ENCODE data around the gene SRRT. TPM values are rescaled to one million over a fixed set of nuclear protein-coding genes. Genes with fewer than 3 reads are reported as not detected.
A peak's percentile ranks its signal among the peaks of the same experiment; 100 is the strongest.

The SRRT gene
- total RNA-seq, 2 donors from 2014 or later: 114 to 204 TPM

DNA sequence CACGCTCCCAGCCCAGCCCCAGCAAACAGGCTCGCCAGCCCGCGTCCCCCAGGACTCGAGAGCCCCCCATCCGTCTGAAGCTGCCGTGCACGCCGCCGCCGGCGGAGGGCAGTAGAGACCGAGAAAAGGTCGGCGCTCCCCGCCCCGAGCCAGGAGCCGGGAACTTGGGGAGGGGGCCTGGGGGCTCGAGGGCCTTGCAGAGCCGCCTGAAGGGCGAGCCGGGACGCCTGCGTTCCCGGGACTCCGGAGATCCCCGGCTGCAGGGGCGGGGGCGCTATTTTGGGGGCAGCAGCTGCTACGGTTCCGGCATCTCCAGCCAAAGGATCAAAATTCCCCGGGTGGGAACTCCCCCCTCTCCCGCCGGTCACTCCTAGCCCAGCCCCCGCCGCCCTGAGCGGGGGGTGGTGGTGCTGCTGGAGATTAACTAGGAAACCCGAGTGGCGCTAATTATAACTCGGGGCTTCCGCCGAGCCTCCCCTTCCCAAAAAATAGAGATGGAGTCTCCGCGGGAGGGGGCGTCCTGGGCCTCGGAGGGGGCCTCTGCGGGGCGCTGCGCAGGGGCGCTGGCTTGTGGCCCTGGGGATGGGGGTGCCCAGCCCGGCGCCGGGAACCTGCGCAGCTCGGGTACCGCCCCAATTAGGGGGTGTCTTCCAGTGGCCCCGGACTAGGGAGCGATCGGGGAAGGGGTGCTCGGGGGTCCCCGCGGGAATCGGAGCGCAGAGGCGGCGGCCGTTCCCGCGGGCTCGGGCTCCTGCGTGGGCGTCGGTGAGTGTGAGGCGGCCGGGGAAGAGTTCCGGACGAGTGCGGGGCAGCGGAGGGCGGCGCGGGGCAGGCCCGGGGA is 20.2 kb downstream of the SRRT start:
- Histone ChIP-seq H3K27ac (no peak overlapping the region), H3K27me3 (peaks cover 21% of the 10 kb centered on the region), H3K9ac (ENCODE audit: low read depth in 2 of 2, low read length in 2 of 2) (peak overlapping the region; percentile 61 to 66), H3K4me1 (peaks cover 22% of the 10 kb centered on the region), H3K4me3 (peak overlapping the region; percentile 44), H3K36me3 (no peaks in the 10 kb centered on the region), H3K9me3 (no peaks in the 10 kb centered on the region)
- DNase-seq: peak; percentile 69
- TF ChIP-seq, protein P1, sequence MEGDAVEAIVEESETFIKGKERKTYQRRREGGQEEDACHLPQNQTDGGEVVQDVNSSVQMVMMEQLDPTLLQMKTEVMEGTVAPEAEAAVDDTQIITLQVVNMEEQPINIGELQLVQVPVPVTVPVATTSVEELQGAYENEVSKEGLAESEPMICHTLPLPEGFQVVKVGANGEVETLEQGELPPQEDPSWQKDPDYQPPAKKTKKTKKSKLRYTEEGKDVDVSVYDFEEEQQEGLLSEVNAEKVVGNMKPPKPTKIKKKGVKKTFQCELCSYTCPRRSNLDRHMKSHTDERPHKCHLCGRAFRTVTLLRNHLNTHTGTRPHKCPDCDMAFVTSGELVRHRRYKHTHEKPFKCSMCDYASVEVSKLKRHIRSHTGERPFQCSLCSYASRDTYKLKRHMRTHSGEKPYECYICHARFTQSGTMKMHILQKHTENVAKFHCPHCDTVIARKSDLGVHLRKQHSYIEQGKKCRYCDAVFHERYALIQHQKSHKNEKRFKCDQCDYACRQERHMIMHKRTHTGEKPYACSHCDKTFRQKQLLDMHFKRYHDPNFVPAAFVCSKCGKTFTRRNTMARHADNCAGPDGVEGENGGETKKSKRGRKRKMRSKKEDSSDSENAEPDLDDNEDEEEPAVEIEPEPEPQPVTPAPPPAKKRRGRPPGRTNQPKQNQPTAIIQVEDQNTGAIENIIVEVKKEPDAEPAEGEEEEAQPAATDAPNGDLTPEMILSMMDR (IDR thresholded peaks at IDR 0.05): peak; percentile 80
- intact Hi-C loops (cut with DNase I): loop anchor here (5.0 kb wide), 2 partner anchors 167 to 182 kb away; no protein-coding TSS in a partner anchor

DNA sequence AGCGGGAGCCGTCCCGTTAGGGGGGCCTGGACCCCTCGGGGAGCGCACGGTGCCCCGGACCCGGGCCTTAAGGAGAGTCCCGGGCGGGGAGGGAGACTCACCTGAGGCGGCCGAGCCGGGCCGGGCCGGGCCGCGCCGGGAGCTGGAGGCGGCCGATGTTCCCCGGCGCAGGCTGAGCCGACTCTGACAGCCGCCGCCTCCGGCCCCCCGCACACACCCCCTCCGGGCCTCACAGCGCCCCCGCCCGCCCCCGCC is 20.7 kb downstream of the SRRT start, which contains the start of gene ACHE:
Gene ACHE, minus strand, starts transcription at position 188 of the 255 bp plus-strand sequence. CDS start 1,656 bp downstream, outside the sequence.
- intact Hi-C loops (cut with DNase I): loop anchor here (5.0 kb wide), 1 partner anchor 182 kb away; no protein-coding TSS in a partner anchor
- peaks cover 20% of the 10 kb centered on the region for H3K4me1 ChIP-seq
- H3K27me3 ChIP-seq: peaks cover 21% of the 10 kb centered on the region
- H3K9ac ChIP-seq (ENCODE audit: low read depth in 2 of 2, low read length in 2 of 2): peak within 1 kb of the TSS; percentile 61 to 66
- no peak for DNase-seq
- no peak within 1 kb of the TSS for H3K27ac ChIP-seq
- TF ChIP-seq, protein P1 (IDR thresholded peaks at IDR 0.05): no peak
- H3K4me3 ChIP-seq: peak within 1 kb of the TSS; percentile 44
- no peaks in the 10 kb centered on the region for H3K9me3 ChIP-seq
- no peaks in the 10 kb centered on the region for H3K36me3 ChIP-seq

DNA sequence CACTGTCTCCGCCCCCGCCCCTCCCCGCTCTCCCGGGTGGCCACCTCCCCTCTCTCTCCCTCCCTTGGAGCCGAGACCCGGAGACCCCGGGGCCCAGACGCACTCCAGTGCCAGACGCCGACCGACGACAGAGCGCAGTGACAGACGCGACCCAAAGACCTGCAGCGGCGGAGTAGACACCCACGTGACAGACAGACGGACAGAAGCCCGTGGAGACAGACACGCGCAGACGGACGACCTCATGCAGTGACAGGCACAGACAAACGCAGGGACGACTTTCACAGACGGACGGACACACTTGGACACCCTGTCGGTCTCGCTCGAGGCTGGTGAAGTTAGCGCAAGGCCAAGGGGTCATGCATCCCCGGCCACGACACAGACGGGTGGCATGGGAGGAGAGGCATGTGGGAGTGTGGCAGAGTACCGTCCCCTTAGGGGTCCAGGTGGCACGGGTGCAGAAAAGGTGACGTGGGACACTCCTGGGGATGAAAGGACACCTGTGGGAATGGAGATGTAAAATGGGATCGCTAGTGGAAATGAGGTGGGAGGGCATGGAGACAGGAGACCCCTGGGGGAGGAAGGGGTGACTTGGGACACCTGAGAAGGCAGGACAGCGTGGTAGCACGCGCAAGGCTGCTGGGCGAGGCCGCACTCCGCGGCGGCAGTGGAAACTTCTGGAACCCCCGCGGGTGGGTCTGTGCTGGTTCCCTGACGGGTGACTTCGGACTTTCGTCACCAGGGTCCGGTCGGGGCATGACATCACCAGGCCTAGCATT is 21.2 kb downstream of the SRRT start:
- H3K4me3 ChIP-seq: peak overlapping the region; percentile 44
- H3K27ac ChIP-seq: no peak overlapping the region
- H3K9ac ChIP-seq (ENCODE audit: low read depth in 2 of 2, low read length in 2 of 2): peak overlapping the region; percentile 35 to 43
- DNase-seq: peak; percentile 76
- H3K27me3 ChIP-seq: peaks cover 21% of the 10 kb centered on the region
- H3K36me3 ChIP-seq: no peaks in the 10 kb centered on the region
- H3K9me3 ChIP-seq: no peaks in the 10 kb centered on the region
- TF ChIP-seq, protein P1 (IDR thresholded peaks at IDR 0.05): no peak
- H3K4me1 ChIP-seq: peaks cover 16% of the 10 kb centered on the region
- intact Hi-C loops (cut with DNase I): loop anchor here (2.0 to 5.0 kb wide), 2 partner anchors 181 to 241 kb away; no protein-coding TSS in a partner anchor

DNA sequence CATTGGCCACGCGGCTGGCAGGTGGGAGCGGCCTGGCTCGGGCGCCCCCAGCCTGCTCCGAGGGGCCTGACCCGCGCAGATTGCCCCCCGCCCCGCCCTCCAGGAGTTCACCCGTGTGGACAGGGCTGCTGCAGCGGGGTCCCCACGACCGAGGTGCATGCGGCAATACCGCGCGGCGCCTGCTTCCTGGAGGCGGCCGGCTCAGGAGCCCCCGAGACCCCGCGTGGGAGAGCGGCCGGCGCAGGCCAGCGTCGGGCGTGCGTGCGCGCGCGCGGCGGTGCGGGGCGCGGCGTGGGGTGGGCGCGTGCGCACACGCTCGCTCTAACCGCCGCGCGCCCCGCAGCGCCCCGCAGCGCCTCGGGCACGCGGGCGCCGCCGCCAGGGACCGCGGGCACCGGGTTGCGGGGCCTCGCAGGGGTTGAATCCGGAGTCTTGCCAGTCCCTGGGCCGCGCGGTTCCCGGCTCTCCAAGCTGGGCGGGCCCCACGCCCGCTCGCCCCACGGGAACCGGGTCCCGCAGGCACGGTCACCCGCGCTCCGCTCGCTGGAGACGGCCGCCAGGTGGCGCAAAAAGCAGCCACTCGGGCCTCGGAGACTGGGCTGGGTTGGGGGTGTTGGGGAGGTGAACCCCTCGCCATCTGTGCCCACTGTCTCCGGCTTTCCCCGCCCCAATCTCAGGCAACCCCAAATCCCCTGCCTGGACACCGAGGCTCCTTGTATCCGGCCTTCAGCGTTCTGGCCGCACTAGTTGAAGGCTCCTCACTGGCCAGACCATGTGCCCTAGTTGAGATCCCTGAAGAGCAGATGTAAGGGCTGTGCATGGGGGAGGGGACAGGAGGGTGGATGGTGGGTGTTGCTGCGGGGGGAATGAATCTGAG is 22.1 kb downstream of the SRRT start:
- H3K36me3 ChIP-seq: no peaks in the 10 kb centered on the region
- H3K4me3 ChIP-seq: peak overlapping the region; percentile 44
- intact Hi-C loops (cut with DNase I): loop anchor here (2.0 to 5.0 kb wide), 2 partner anchors 180 to 240 kb away; no protein-coding TSS in a partner anchor
- no peaks in the 10 kb centered on the region for H3K9me3 ChIP-seq
- peak overlapping the region; percentile 72 for H3K27ac ChIP-seq
- peak overlapping the region; percentile 43 to 56 for H3K9ac ChIP-seq (ENCODE audit: low read depth in 2 of 2, low read length in 2 of 2)
- peak; percentile 81 for DNase-seq
- peaks cover 16% of the 10 kb centered on the region for H3K4me1 ChIP-seq
- peaks cover 21% of the 10 kb centered on the region for H3K27me3 ChIP-seq
- TF ChIP-seq, protein P1 (IDR thresholded peaks at IDR 0.05): peak; percentile 62
